HFFc6 (cell line): ENCODE data around the gene TXNRD2. TPM values are rescaled to one million over a fixed set of nuclear protein-coding genes. Genes with fewer than 3 reads are reported as not detected.

Experiments
- DNase-seq: peaks from one replicate; pipeline ENCODE4 v3.0.0-alpha.2; 2018
- H3K27ac Mint-ChIP-seq: 2 replicates; pipeline ENCODE4 v1.8.0; 2020; ENCODE audit warnings: mild to moderate bottlenecking, mixed read lengths
- H3K27me3 Mint-ChIP-seq: 2 replicates; pipeline ENCODE4 v1.8.0; 2021; ENCODE audit warnings: mild to moderate bottlenecking, moderate library complexity, mixed read lengths; ENCODE audit not compliant: insufficient read depth
- H3K36me3 Mint-ChIP-seq: 2 replicates; pipeline ENCODE4 v1.8.0; 2021; ENCODE audit warnings: low read depth, mixed read lengths
- H3K4me1 Mint-ChIP-seq: 2 replicates; pipeline ENCODE4 v1.8.0; 2020; ENCODE audit warnings: low read depth, mixed read lengths
- H3K4me3 Mint-ChIP-seq: 2 replicates; pipeline ENCODE4 v1.8.0; 2020; ENCODE audit warnings: mild to moderate bottlenecking, moderate library complexity, mixed read lengths
- H3K9me3 Mint-ChIP-seq: 2 replicates; pipeline ENCODE4 v1.8.0; 2020; ENCODE audit warnings: mild to moderate bottlenecking, mixed read lengths
- total RNA-seq, 6 experiments: library from RNA; stranded (reverse); fragmentation: NEBNext Ultra II Directional; extraction: Animal tissue kit (Norgen Biotek cat#: 25700); gene quantifications; 2 replicates in 1 of 6; 3 replicates in 5 of 6; pipeline ENCODE4 v1.2.3, GENCODE V29; 2021
- TF ChIP-seq, protein P1 (sequence below): fragments of 200-600 bp; sonication (generic); IDR thresholded peaks from 2 replicates; pipeline ENCODE4 v1.5.0; 2021; ENCODE audit warnings: antibody characterized with exemption, mild to moderate bottlenecking

TXNRD2 gene
- total RNA-seq, 6 experiments from 2014 or later, result 24.8 to 30.6 (median 28.3) TPM

DNA sequence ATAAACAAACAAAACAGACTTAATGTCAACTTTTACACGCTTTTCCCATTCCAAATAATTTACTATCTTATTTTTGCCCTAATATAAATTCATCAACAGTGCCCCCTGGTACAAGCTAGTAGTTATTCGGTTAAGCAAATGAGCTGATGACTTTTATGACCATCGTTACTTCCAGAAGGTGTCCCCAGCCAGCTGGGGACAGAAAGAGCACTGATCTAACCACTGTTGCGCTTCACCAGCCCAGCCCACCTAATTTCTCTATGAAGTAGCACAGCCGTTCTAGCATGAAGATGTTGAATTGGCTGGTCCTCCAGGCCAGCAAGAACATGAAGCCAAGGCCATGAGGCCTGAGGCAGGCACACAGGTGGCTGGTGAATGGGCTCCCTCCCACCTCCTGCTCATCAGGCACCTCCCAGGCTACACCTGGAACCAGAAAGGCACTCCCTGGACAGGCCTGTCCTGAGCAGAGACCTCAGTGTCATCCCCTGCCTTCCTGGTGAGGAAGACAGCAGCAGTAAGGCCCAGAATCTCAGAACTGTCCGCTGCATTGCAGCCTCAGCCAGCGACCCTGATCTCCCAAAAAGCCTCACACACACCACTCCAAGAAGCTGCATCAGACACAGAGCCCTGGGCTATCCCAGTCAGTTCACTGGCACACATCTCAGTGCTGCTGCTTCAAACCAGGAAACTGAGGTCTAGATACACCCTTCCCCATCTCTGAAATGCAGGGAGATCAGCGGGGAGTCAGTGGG is 99.8 kb downstream of the TXNRD2 start:
- Mint-ChIP-seq H3K27me3 (no peaks in the 10 kb centered on the region; the same call in 1 of the 2 replicates), H3K4me1 (peaks cover 46% of the 10 kb centered on the region), H3K9me3 (no peaks in the 10 kb centered on the region), H3K27ac (no peak overlapping the region), H3K4me3 (no peak overlapping the region), H3K36me3 (no peaks in the 10 kb centered on the region; the same call in none of the 2 replicates)
- DNase-seq, result no peak
- TF ChIP-seq, protein P1, sequence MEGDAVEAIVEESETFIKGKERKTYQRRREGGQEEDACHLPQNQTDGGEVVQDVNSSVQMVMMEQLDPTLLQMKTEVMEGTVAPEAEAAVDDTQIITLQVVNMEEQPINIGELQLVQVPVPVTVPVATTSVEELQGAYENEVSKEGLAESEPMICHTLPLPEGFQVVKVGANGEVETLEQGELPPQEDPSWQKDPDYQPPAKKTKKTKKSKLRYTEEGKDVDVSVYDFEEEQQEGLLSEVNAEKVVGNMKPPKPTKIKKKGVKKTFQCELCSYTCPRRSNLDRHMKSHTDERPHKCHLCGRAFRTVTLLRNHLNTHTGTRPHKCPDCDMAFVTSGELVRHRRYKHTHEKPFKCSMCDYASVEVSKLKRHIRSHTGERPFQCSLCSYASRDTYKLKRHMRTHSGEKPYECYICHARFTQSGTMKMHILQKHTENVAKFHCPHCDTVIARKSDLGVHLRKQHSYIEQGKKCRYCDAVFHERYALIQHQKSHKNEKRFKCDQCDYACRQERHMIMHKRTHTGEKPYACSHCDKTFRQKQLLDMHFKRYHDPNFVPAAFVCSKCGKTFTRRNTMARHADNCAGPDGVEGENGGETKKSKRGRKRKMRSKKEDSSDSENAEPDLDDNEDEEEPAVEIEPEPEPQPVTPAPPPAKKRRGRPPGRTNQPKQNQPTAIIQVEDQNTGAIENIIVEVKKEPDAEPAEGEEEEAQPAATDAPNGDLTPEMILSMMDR, result no peak

DNA sequence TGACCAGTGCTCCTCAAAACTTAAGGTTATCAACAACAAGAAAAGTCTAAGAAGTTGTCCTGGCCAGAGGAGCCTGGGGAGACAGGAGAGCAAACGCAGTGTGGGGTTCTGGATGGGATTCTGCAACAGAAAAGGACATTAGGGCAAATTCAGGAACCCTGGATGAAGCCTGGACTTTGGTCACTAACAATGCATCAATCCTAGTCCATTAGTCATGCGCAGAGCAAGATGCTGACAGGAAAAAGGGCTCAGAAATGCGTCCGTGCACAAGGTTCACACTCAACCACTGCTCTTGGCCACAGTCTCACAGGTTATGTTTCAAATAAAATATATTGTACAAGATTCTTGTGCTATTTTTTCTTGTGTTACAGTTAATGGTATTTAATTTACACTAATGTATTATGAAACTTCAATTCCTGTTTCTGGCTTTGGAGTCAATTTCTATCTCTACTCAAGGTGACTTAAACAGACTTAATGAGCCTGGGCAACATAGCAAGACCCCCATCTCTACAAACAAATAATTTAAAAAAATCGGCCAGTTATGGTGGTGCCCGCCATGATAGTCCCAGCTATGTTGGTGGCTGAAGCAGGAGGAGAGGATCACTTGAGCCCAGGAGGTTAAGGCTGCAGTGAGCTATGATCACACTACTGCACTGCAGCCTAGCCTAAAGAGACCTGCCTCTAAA is 100.5 kb downstream of the TXNRD2 start:
- TF ChIP-seq, protein P1, result no peak
- no peak overlapping the region for H3K27ac Mint-ChIP-seq
- H3K9me3 Mint-ChIP-seq, result no peaks in the 10 kb centered on the region
- no peak for DNase-seq
- no peaks in the 10 kb centered on the region; the same call in 1 of the 2 replicates for H3K27me3 Mint-ChIP-seq
- H3K36me3 Mint-ChIP-seq, result no peaks in the 10 kb centered on the region; the same call in 1 of the 2 replicates
- H3K4me1 Mint-ChIP-seq, result peaks cover 53% of the 10 kb centered on the region
- no peak overlapping the region for H3K4me3 Mint-ChIP-seq

DNA sequence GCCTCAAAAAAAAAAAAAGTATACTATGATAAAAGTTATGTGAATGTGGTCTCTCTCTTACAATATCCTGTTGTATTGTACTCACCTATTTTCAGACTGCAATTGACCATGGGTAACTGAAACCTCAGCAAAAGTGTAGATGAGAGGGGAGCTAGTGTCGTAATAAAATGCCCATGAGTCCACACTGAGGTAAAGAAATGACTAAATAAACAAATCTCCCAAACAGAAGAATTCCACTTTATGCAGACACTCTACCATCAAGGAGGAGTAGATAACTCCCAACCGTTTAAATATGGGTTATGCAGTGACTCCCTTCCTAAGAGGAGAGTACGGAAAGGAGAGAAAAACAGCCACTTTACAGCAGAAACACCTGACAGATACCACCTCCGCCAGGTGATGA is 101.6 kb downstream of the TXNRD2 start:
- no peaks in the 10 kb centered on the region; the same call in 1 of the 2 replicates for H3K27me3 Mint-ChIP-seq
- peaks cover 51% of the 10 kb centered on the region for H3K4me1 Mint-ChIP-seq
- no peak overlapping the region for H3K4me3 Mint-ChIP-seq
- TF ChIP-seq, protein P1, result no peak
- no peaks in the 10 kb centered on the region for H3K9me3 Mint-ChIP-seq
- DNase-seq, result no peak
- no peaks in the 10 kb centered on the region for H3K36me3 Mint-ChIP-seq
- H3K27ac Mint-ChIP-seq, result no peak overlapping the region

DNA sequence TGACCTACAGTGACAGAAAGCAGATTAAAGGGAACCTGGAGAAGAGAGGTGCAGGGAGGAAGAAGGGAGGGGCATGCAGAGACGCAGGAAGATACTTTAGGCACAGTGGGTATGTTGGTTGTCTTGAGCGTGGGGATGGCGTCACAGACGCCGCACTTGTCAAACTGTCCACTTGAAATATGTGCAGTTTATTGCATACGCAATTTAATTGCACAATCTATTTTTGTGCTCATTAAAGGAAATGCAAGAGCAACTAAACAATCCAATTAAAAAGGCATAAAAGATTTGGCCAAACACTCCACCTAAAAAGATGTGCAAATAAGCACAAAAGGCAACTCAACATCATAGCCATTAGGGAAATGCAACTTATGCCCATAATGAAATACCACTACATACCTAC is 103.7 kb downstream of the TXNRD2 start:
- Mint-ChIP-seq H3K27ac (no peak overlapping the region), H3K4me3 (no peak overlapping the region), H3K27me3 (no peaks in the 10 kb centered on the region; the same call in 1 of the 2 replicates), H3K9me3 (no peaks in the 10 kb centered on the region), H3K4me1 (peaks cover 48% of the 10 kb centered on the region), H3K36me3 (no peaks in the 10 kb centered on the region)
- TF ChIP-seq, protein P1, result no peak
- DNase-seq, result no peak

DNA sequence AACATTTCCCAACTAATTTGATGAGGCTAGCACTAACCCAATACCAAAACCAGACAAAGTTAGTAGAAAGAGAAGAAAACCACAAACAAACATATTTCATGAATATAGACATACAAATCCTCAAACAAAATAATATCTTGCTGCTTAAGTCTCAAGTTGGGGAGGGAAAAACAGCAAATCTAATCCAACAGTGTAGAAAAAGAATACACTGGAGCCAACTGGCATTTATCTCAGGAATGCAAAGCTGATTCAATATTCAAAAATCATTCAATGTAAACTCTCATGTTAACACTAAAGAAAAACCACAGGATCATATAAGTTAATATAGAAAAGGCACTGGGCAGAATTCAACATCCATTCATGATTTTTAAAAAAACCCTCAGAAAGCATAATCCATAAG is 105.1 kb downstream of the TXNRD2 start:
- Mint-ChIP-seq H3K27me3 (no peaks in the 10 kb centered on the region; the same call in 1 of the 2 replicates), H3K4me3 (no peak overlapping the region), H3K9me3 (no peaks in the 10 kb centered on the region), H3K4me1 (peaks cover 43% of the 10 kb centered on the region), H3K27ac (no peak overlapping the region), H3K36me3 (no peaks in the 10 kb centered on the region)
- TF ChIP-seq, protein P1, result no peak
- no peak for DNase-seq
